NCI-H1092 (cell line): ENCODE measurements around the gene IFITM5.
"Not testable (repeated sequence)": the region's sequence is repeated elsewhere in the genome, so short reads cannot be mapped to it uniquely, and the experiment has no call there.

ENCODE experiments used
- DNase-seq: peaks from one replicate; lab custom pipeline; 2025; lab: John Stamatoyannopoulos, UW

Gene IFITM5

GRCh38 chr11:283405-284104, 15.8 kb downstream of the IFITM5 start:
- no peak for DNase-seq

- no peak for DNase-seq
These were observed 16.5 kb downstream of the IFITM5 start for GRCh38 chr11:282630-283360.

- no peak for DNase-seq
These were observed 17.2 kb downstream of the IFITM5 start for GRCh38 chr11:282171-282570.

- no peak for DNase-seq
These were observed 17.7 kb downstream of the IFITM5 start for GRCh38 chr11:281486-282161.

GRCh38 chr11:280706-281485, 18.4 kb downstream of the IFITM5 start:
- DNase-seq, result no peak

- DNase-seq, result no peak
These were observed 19.2 kb downstream of the IFITM5 start for GRCh38 chr11:279966-280705.

- DNase-seq, result no peak
These were observed 20.0 kb downstream of the IFITM5 start for GRCh38 chr11:279040-279965.

GRCh38 chr11:278001-278951, 21.1 kb downstream of the IFITM5 start, which contains the start of gene NLRP6:
Gene NLRP6 (plus strand): TSS chr11:278407. CDS start chr11:278570, 163 bp downstream.
- DNase-seq, result no peak

GRCh38 chr11:276219-276618, 23.1 kb downstream of the IFITM5 start:
- no peak for DNase-seq

- no peak for DNase-seq
These were observed 26.5 kb downstream of the IFITM5 start for GRCh38 chr11:272931-273198.

GRCh38 chr11:272195-272930, 27.0 kb downstream of the IFITM5 start:
- DNase-seq, result no peak

GRCh38 chr11:271319-271715, 28.0 kb downstream of the IFITM5 start:
- no peak for DNase-seq

- DNase-seq, result no peak
These were observed 28.6 kb downstream of the IFITM5 start for GRCh38 chr11:270451-271318.

- no peak for DNase-seq
These were observed 30.0 kb downstream of the IFITM5 start for GRCh38 chr11:269146-269890.

- DNase-seq, result not testable (repeated sequence)
These were observed 30.6 kb downstream of the IFITM5 start for GRCh38 chr11:268716-269145.

GRCh38 chr11:267491-267994, 31.8 kb downstream of the IFITM5 start:
- DNase-seq, result no peak
